Astrocyte of the cerebellum (primary cell): ENCODE measurements around the gene MSRB3.

ENCODE experiments used
- DNase-seq: peaks from one replicate; pipeline ENCODE4 v3.0.0-alpha.2; 2011; ENCODE audit warnings: low read depth
- H3K4me3 ChIP-seq: 2 replicates; pipeline ENCODE4 v1.5.1; 2011; ENCODE audit warnings: mild to moderate bottlenecking, low read depth, low read length, moderate library complexity
- CTCF ChIP-seq: IDR thresholded peaks from 2 replicates; pipeline ENCODE4 v1.5.1; 2012; ENCODE audit warnings: low read length, low read depth, moderate library complexity, mild to moderate bottlenecking; ENCODE audit errors: missing control alignments
- in situ Hi-C: cut with HindIII; loops from 2 replicates; pipeline ENCODE4 v1.10.0; 2017; ENCODE audit warnings: low sequenced_read_pairs

MSRB3 gene

GRCh38 chr12:65415826-65416225, 137.3 kb downstream of the MSRB3 start:
- TF ChIP-seq CTCF, result no peak
- H3K4me3 ChIP-seq, result no peak overlapping the region
- DNase-seq, result no peak
- in situ Hi-C loops, result no loop called here

DNA sequence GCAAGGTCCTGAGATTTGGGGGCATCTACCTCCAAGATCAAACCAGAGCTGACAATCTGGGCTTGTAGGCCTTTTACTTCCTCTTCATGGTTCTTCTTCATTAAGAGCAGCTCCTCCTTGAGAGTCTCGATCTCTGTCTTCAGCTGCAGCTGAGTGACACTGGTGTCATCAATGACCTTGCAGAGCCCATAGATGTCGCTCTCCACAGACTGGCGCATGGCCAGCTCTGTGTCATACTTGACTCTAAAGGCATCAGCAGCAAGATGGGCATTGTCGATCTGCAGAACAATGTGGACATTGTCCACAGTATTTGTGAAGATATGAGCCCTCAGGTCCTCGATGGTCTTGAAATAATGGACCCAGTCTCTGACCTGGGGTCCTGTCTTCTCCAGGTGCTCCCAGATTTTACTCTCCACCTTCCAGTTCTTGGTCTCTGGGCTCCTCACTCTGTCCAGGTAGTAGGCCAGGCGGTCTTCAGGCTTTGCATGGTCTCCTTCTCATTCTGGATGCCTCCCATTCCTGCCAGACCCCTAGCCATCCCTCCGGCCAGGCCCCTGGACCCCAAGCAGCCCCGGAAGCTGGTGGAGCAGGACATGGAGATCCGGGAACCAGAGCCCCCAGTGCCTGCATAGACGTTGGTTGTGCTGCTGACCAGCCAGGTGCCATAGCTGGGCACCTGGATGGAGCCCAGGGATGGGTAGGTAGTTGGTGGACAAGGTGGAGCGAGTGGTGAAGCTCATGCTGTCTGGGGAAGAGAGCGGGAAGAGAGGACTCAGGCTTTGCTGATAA, 141.0 kb downstream of the MSRB3 start:
- TF ChIP-seq CTCF, result no peak
- in situ Hi-C loops, result no loop called here
- H3K4me3 ChIP-seq, result no peak overlapping the region
- no peak for DNase-seq

- in situ Hi-C loops, result no loop called here
- DNase-seq, result no peak
- TF ChIP-seq CTCF, result no peak
- H3K4me3 ChIP-seq, result no peak overlapping the region
These were observed 142.5 kb downstream of the MSRB3 start for GRCh38 chr12:65420941-65421340.

GRCh38 chr12:65427646-65428045, 149.2 kb downstream of the MSRB3 start:
- in situ Hi-C loops, result no loop called here

GRCh38 chr12:65430006-65430405, 151.5 kb downstream of the MSRB3 start:
- H3K4me3 ChIP-seq, result no peak overlapping the region
- no peak for TF ChIP-seq CTCF
- in situ Hi-C loops, result no loop called here

More at GRCh38 chr12:65427646-65428045, 149.2 kb downstream of the MSRB3 start:
- peak; percentile 22 for DNase-seq
- TF ChIP-seq CTCF, result no peak
- H3K4me3 ChIP-seq, result no peak overlapping the region

GRCh38 chr12:65430571-65431306, 152.3 kb downstream of the MSRB3 start:
- in situ Hi-C loops, result no loop called here
- no peak for TF ChIP-seq CTCF
- peak; percentile 62 for DNase-seq
- no peak overlapping the region for H3K4me3 ChIP-seq

More at GRCh38 chr12:65430006-65430405, 151.5 kb downstream of the MSRB3 start:
- DNase-seq, result no peak
